Muscle layer of colon (tissue), 2 donors: Measurements from ENCODE around the gene TAS2R30.

Experiments used
- H3K27ac ChIP-seq: one replicate; pipeline ENCODE4 v1.7.0; 2013; ENCODE audit warnings: low read depth, mild to moderate bottlenecking, low read length, moderate library complexity
- H3K27me3 ChIP-seq, 2 donors: one replicate each; pipeline ENCODE4 v1.7.0; 2013; ENCODE audit warnings: low read length in 2 of 2, mild to moderate bottlenecking in 2 of 2; ENCODE audit not compliant: insufficient read depth in 2 of 2, control insufficient read depth in 1 of 2
- H3K36me3 ChIP-seq: one replicate; pipeline ENCODE4 v1.7.0; 2013; ENCODE audit warnings: mild to moderate bottlenecking, low read length; ENCODE audit not compliant: insufficient read depth
- H3K4me1 ChIP-seq: one replicate; pipeline ENCODE4 v1.7.0; 2013; ENCODE audit warnings: mild to moderate bottlenecking, low read length; ENCODE audit not compliant: insufficient read depth
- H3K4me3 ChIP-seq, 2 donors: one replicate each; pipeline ENCODE4 v1.7.0; 2013; ENCODE audit warnings: low read length in 2 of 2, low read depth in 1 of 2, mild to moderate bottlenecking in 1 of 2, moderate library complexity in 1 of 2
- H3K9ac ChIP-seq: one replicate; pipeline ENCODE4 v1.7.0; 2013; ENCODE audit warnings: low read length
- H3K9me3 ChIP-seq: one replicate; pipeline ENCODE4 v1.7.0; 2013; ENCODE audit warnings: mild to moderate bottlenecking, low read length
- donor health status: abdominal sarcoma.
- donor health status: Adenocarcinoma of cecum.

Gene TAS2R30

GRCh38 chr12:11158885-11159444 lies 24.5 kb upstream of the TAS2R30 start:
- Histone ChIP-seq H3K9me3 (no peaks in the 10 kb centered on the region), H3K9ac (no peak overlapping the region), H3K36me3 (peaks cover 4% of the 10 kb centered on the region), H3K27ac (no peak overlapping the region), H3K4me1 (no peaks in the 10 kb centered on the region), H3K27me3 (no peaks in the 10 kb centered on the region), H3K4me3 (no peak overlapping the region)

- no peak overlapping the region for H3K9ac ChIP-seq
- H3K9me3 ChIP-seq, result no peaks in the 10 kb centered on the region
- no peaks in the 10 kb centered on the region for H3K27me3 ChIP-seq
- H3K27ac ChIP-seq, result no peak overlapping the region
- no peaks in the 10 kb centered on the region for H3K36me3 ChIP-seq
- no peak overlapping the region for H3K4me3 ChIP-seq
- peaks cover 3% of the 10 kb centered on the region for H3K4me1 ChIP-seq
Observed at GRCh38 chr12:11154400-11154925, 20.0 kb upstream of the TAS2R30 start.

- H3K9me3 ChIP-seq, result no peaks in the 10 kb centered on the region
- no peaks in the 10 kb centered on the region for H3K36me3 ChIP-seq
- H3K9ac ChIP-seq, result no peak overlapping the region
- H3K4me1 ChIP-seq, result peaks cover 3% of the 10 kb centered on the region
- no peak overlapping the region for H3K27ac ChIP-seq
- no peak overlapping the region for H3K4me3 ChIP-seq
- no peaks in the 10 kb centered on the region for H3K27me3 ChIP-seq
Observed at GRCh38 chr12:11152725-11153124, 18.3 kb upstream of the TAS2R30 start.

- Histone ChIP-seq H3K9me3 (no peaks in the 10 kb centered on the region), H3K27me3 (no peaks in the 10 kb centered on the region), H3K9ac (no peak overlapping the region), H3K27ac (no peak overlapping the region), H3K36me3 (no peaks in the 10 kb centered on the region), H3K4me1 (peaks cover 3% of the 10 kb centered on the region), H3K4me3 (no peak overlapping the region)
Observed at GRCh38 chr12:11150832-11151231, 16.4 kb upstream of the TAS2R30 start.

GRCh38 chr12:11147420-11147819 lies 13.0 kb upstream of the TAS2R30 start:
- Histone ChIP-seq H3K36me3 (no peaks in the 10 kb centered on the region), H3K27ac (no peak overlapping the region), H3K27me3 (no peaks in the 10 kb centered on the region), H3K4me3 (no peak overlapping the region), H3K9me3 (no peaks in the 10 kb centered on the region), H3K9ac (no peak overlapping the region), H3K4me1 (no peaks in the 10 kb centered on the region)

GRCh38 chr12:11144297-11144696 lies 9.9 kb upstream of the TAS2R30 start:
- H3K27me3 ChIP-seq, result no peaks in the 10 kb centered on the region
- H3K9ac ChIP-seq, result no peak overlapping the region
- no peak overlapping the region for H3K27ac ChIP-seq
- no peaks in the 10 kb centered on the region for H3K36me3 ChIP-seq
- H3K9me3 ChIP-seq, result no peaks in the 10 kb centered on the region
- H3K4me1 ChIP-seq, result no peaks in the 10 kb centered on the region
- H3K4me3 ChIP-seq, result no peak overlapping the region

GRCh38 chr12:11143352-11143751 lies 8.9 kb upstream of the TAS2R30 start:
- H3K27ac ChIP-seq, result no peak overlapping the region
- no peak overlapping the region for H3K4me3 ChIP-seq
- no peak overlapping the region for H3K9ac ChIP-seq
- no peaks in the 10 kb centered on the region for H3K27me3 ChIP-seq
- H3K4me1 ChIP-seq, result no peaks in the 10 kb centered on the region
- no peaks in the 10 kb centered on the region for H3K9me3 ChIP-seq
- H3K36me3 ChIP-seq, result no peaks in the 10 kb centered on the region

- Histone ChIP-seq H3K4me1 (no peaks in the 10 kb centered on the region), H3K9me3 (no peaks in the 10 kb centered on the region), H3K4me3 (no peak overlapping the region), H3K9ac (no peak overlapping the region), H3K27ac (no peak overlapping the region), H3K27me3 (no peaks in the 10 kb centered on the region), H3K36me3 (no peaks in the 10 kb centered on the region)
Observed at GRCh38 chr12:11136075-11136474, 1.6 kb upstream of the TAS2R30 start.

- Histone ChIP-seq H3K36me3 (no peaks in the 10 kb centered on the region), H3K27ac (no peak overlapping the region), H3K4me3 (no peak overlapping the region), H3K27me3 (no peaks in the 10 kb centered on the region), H3K9me3 (no peaks in the 10 kb centered on the region), H3K9ac (no peak overlapping the region), H3K4me1 (no peaks in the 10 kb centered on the region)
Observed at GRCh38 chr12:11133816-11134215, 628 bp downstream of the TAS2R30 start.

GRCh38 chr12:11133162-11133561 lies 1.3 kb downstream of the TAS2R30 start:
- no peaks in the 10 kb centered on the region for H3K4me1 ChIP-seq
- no peaks in the 10 kb centered on the region for H3K9me3 ChIP-seq
- H3K4me3 ChIP-seq, result no peak overlapping the region
- no peak overlapping the region for H3K9ac ChIP-seq
- no peaks in the 10 kb centered on the region for H3K36me3 ChIP-seq
- no peak overlapping the region for H3K27ac ChIP-seq
- H3K27me3 ChIP-seq, result no peaks in the 10 kb centered on the region

- Histone ChIP-seq H3K9ac (no peak overlapping the region), H3K4me3 (no peak overlapping the region), H3K9me3 (no peaks in the 10 kb centered on the region), H3K36me3 (no peaks in the 10 kb centered on the region), H3K27me3 (no peaks in the 10 kb centered on the region), H3K4me1 (no peaks in the 10 kb centered on the region), H3K27ac (no peak overlapping the region)
Observed at GRCh38 chr12:11130999-11131398, 3.4 kb downstream of the TAS2R30 start.

- Histone ChIP-seq H3K9ac (no peak overlapping the region), H3K9me3 (no peaks in the 10 kb centered on the region), H3K4me3 (no peak overlapping the region), H3K27ac (no peak overlapping the region), H3K36me3 (no peaks in the 10 kb centered on the region), H3K4me1 (no peaks in the 10 kb centered on the region), H3K27me3 (no peaks in the 10 kb centered on the region)
Observed at GRCh38 chr12:11130382-11130781, 4.1 kb downstream of the TAS2R30 start.
